KMS-11 (cell line): ENCODE data around the gene TSPAN31.

ENCODE experiments used
- H2AFZ ChIP-seq: fragments of 200-600 bp; sonication (generic); 2 replicates; pipeline ENCODE4 v1.6.1; 2016; ENCODE audit warnings: antibody characterized with exemption, mixed run types, low read depth
- H3K27ac ChIP-seq: fragments of 200-600 bp; sonication (generic); 2 replicates; pipeline ENCODE4 v1.6.1; 2016; ENCODE audit warnings: mild to moderate bottlenecking, mixed run types
- H3K27me3 ChIP-seq: fragments of 200-600 bp; sonication (generic); 2 replicates; pipeline ENCODE4 v1.6.1; 2017; ENCODE audit warnings: mild to moderate bottlenecking, low read depth, mixed run types, moderate library complexity; ENCODE audit not compliant: insufficient read depth
- H3K36me3 ChIP-seq: fragments of 200-600 bp; sonication (generic); 2 replicates; pipeline ENCODE4 v1.6.1; 2017; ENCODE audit warnings: mild to moderate bottlenecking, mixed run types; ENCODE audit not compliant: insufficient read depth
- H3K4me1 ChIP-seq: fragments of 200-600 bp; sonication (generic); 2 replicates; pipeline ENCODE4 v1.6.1; 2016; ENCODE audit warnings: mild to moderate bottlenecking, low read depth, mixed run types; ENCODE audit not compliant: poor library complexity, severe bottlenecking
- H3K4me2 ChIP-seq: fragments of 200-600 bp; sonication (generic); 2 replicates; pipeline ENCODE4 v1.7.0; 2016; ENCODE audit warnings: mild to moderate bottlenecking, mixed run types
- H3K4me3 ChIP-seq: fragments of 200-600 bp; sonication (generic); IDR thresholded peaks from 2 replicates; pipeline ENCODE4 v1.6.1; 2017; ENCODE audit warnings: low read depth, low read length, mixed read lengths; ENCODE audit not compliant: insufficient read depth
- H3K79me2 ChIP-seq: fragments of 200-600 bp; sonication (generic); 2 replicates; pipeline ENCODE4 v1.6.1; 2016; ENCODE audit warnings: low read depth, mixed run types; ENCODE audit not compliant: insufficient read depth
- H3K9ac ChIP-seq: fragments of 200-600 bp; sonication (generic); 2 replicates; pipeline ENCODE4 v1.6.1; 2016; ENCODE audit warnings: mild to moderate bottlenecking, mixed run types
- H4K20me1 ChIP-seq: fragments of 200-600 bp; sonication (generic); 2 replicates; pipeline ENCODE4 v1.6.1; 2016; ENCODE audit warnings: mild to moderate bottlenecking, mixed run types; ENCODE audit not compliant: insufficient read depth
- TF ChIP-seq, protein P1 (sequence below): fragments of 200-600 bp; sonication (generic); conservative IDR thresholded peaks from 2 replicates; pipeline ENCODE4 v1.6.1; 2017; ENCODE audit warnings: low read depth, mild to moderate bottlenecking, antibody characterized with exemption, low read length, moderate library complexity, mixed read lengths

The TSPAN31 gene

GRCh38 chr12:57756406-57757341 lies 11.8 kb downstream of the TSPAN31 start:
- no peak overlapping the region for H2AFZ ChIP-seq
- TF ChIP-seq, protein P1, sequence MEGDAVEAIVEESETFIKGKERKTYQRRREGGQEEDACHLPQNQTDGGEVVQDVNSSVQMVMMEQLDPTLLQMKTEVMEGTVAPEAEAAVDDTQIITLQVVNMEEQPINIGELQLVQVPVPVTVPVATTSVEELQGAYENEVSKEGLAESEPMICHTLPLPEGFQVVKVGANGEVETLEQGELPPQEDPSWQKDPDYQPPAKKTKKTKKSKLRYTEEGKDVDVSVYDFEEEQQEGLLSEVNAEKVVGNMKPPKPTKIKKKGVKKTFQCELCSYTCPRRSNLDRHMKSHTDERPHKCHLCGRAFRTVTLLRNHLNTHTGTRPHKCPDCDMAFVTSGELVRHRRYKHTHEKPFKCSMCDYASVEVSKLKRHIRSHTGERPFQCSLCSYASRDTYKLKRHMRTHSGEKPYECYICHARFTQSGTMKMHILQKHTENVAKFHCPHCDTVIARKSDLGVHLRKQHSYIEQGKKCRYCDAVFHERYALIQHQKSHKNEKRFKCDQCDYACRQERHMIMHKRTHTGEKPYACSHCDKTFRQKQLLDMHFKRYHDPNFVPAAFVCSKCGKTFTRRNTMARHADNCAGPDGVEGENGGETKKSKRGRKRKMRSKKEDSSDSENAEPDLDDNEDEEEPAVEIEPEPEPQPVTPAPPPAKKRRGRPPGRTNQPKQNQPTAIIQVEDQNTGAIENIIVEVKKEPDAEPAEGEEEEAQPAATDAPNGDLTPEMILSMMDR, result peak; percentile 67
- H3K9ac ChIP-seq, result no peak overlapping the region
- H3K4me3 ChIP-seq, result peak overlapping the region; percentile 43
- H3K36me3 ChIP-seq, result no peaks in the 10 kb centered on the region
- peaks cover 31% of the 10 kb centered on the region for H3K4me1 ChIP-seq
- H3K4me2 ChIP-seq, result peak overlapping the region; percentile 93
- H3K27me3 ChIP-seq, result no peaks in the 10 kb centered on the region
- H4K20me1 ChIP-seq, result no peaks in the 10 kb centered on the region
- H3K27ac ChIP-seq, result no peak overlapping the region
- H3K79me2 ChIP-seq, result peaks cover 10% of the 10 kb centered on the region

GRCh38 chr12:57757771-57758170 lies 12.9 kb downstream of the TSPAN31 start:
- TF ChIP-seq, protein P1, result no peak
- no peaks in the 10 kb centered on the region for H3K27me3 ChIP-seq
- no peaks in the 10 kb centered on the region for H4K20me1 ChIP-seq
- H3K4me3 ChIP-seq, result no peak overlapping the region
- no peak overlapping the region for H3K4me2 ChIP-seq
- peaks cover 2% of the 10 kb centered on the region; the same call in 1 of the 2 replicates for H3K79me2 ChIP-seq
- H3K36me3 ChIP-seq, result no peaks in the 10 kb centered on the region
- no peak overlapping the region for H3K27ac ChIP-seq
- no peak overlapping the region for H2AFZ ChIP-seq
- H3K9ac ChIP-seq, result no peak overlapping the region
- peaks cover 29% of the 10 kb centered on the region for H3K4me1 ChIP-seq

- Histone ChIP-seq H3K36me3 (no peaks in the 10 kb centered on the region), H3K4me1 (peaks cover 19% of the 10 kb centered on the region), H3K9ac (no peak overlapping the region), H3K4me2 (no peak overlapping the region), H4K20me1 (no peaks in the 10 kb centered on the region), H3K79me2 (no peaks in the 10 kb centered on the region), H3K27ac (no peak overlapping the region), H2AFZ (no peak overlapping the region), H3K4me3 (no peak overlapping the region), H3K27me3 (no peaks in the 10 kb centered on the region; the same call in 1 of the 2 replicates)
- TF ChIP-seq, protein P1, result no peak
These were observed 13.9 kb downstream of the TSPAN31 start for GRCh38 chr12:57758552-57759359.

- Histone ChIP-seq H3K27ac (no peak overlapping the region), H3K79me2 (no peaks in the 10 kb centered on the region), H3K4me3 (no peak overlapping the region), H3K4me1 (peaks cover 12% of the 10 kb centered on the region), H3K36me3 (no peaks in the 10 kb centered on the region), H2AFZ (no peak overlapping the region), H3K9ac (no peak overlapping the region), H4K20me1 (no peaks in the 10 kb centered on the region), H3K27me3 (peaks cover 4% of the 10 kb centered on the region), H3K4me2 (no peak overlapping the region)
- TF ChIP-seq, protein P1, result peak; percentile 94
These were observed 14.6 kb downstream of the TSPAN31 start for GRCh38 chr12:57759360-57759980.
